GM12873 (cell line): ENCODE results near the gene TMEM52B.

Experiments
- CTCF ChIP-seq: IDR thresholded peaks from 2 replicates; pipeline ENCODE4 v1.5.1; 2012; ENCODE audit warnings: low read depth, mild to moderate bottlenecking, moderate library complexity, low read length, control low read depth; ENCODE audit not compliant: insufficient read depth; ENCODE audit errors: missing control alignments

TMEM52B gene

GRCh38 chr12:10186299-10186698 is 7.5 kb downstream of the TMEM52B start:
- no peak for TF ChIP-seq CTCF

- no peak for TF ChIP-seq CTCF
Observed at GRCh38 chr12:10189653-10190052, 10.8 kb downstream of the TMEM52B start.

- peak; percentile 92 for TF ChIP-seq CTCF
Observed at GRCh38 chr12:10190558-10191388, 11.9 kb downstream of the TMEM52B start.

- no peak for TF ChIP-seq CTCF
Observed at GRCh38 chr12:10191865-10192264, 13.0 kb downstream of the TMEM52B start.

- no peak for TF ChIP-seq CTCF
Observed at GRCh38 chr12:10194160-10194670, 15.4 kb downstream of the TMEM52B start.

GRCh38 chr12:10196210-10196609 is 17.4 kb downstream of the TMEM52B start:
- no peak for TF ChIP-seq CTCF

GRCh38 chr12:10197879-10198278 is 19.0 kb downstream of the TMEM52B start:
- no peak for TF ChIP-seq CTCF
